HG03039 (cell line): Measurements from ENCODE around the gene CCNJ.

Experiments used
- ATAC-seq: cut with Tn5 transposase; IDR thresholded peaks from one replicate; pipeline ENCODE4 v1.9.1; 2021; ENCODE audit warnings: mild to moderate bottlenecking, moderate library complexity; ENCODE audit not compliant: unreplicated experiment

The CCNJ gene

DNA sequence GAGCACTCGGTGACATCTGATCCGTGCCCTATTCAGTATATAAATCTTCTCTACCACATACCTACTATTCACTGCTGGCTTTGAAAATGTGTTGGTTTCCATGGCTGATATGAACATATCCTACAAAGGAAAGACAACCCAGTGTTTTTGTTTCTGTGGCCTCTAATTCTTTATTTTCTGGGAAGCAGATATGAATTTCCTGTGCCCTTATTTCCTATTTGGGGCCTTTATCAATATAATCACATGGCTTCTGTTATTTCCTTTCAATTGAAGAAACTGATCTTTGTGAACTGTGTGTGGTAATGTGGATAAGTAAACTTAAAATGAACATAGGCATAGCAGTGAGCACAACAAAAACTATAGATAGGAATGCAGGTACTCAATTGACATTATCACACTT, 10.6 kb downstream of the CCNJ start:
- no peak for ATAC-seq

GRCh38 chr10:96056787-96057186, 13.4 kb downstream of the CCNJ start:
- ATAC-seq: no peak

GRCh38 chr10:96061232-96061631, 17.8 kb downstream of the CCNJ start:
- no peak for ATAC-seq

DNA sequence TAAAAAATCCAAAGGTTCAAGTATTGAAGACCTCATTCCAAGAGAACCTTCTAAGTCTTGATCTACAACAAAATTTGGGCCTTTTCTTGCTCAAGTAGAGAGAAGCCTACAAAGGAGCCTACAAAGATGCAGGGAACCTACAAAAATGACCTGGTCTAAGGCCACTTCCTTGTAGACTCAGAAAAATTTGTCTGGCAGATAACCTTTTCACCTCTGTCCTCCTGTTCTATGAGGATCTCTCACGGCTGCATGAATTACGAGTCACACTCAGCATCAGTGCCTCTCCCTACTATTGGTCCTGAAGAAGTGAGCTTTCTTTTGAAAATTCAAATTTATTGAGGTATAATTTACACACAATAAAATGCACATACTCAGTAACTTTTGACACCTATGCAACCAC, 29.3 kb downstream of the CCNJ start:
- ATAC-seq: no peak

- no peak for ATAC-seq
These were observed 30.3 kb downstream of the CCNJ start for GRCh38 chr10:96073722-96074121.

DNA sequence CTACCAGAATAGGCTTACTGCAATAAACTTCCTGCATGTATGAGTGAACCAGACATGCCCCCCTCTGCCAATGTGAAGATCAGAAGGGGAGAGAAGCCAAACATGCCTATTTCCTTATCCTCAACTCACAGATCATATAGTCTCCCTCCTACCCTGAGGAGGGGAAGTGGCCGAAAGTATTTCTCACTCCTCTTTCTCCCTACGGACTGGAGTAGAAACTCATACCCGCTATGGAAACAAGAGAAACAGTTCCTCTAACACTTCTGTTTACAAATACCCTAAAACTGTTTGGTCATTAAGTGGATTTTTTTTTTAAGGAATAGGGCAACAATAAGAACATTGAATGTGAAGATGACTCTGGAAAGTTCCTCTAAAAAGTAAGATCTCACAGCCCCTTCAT, 31.4 kb downstream of the CCNJ start:
- ATAC-seq: no peak

DNA sequence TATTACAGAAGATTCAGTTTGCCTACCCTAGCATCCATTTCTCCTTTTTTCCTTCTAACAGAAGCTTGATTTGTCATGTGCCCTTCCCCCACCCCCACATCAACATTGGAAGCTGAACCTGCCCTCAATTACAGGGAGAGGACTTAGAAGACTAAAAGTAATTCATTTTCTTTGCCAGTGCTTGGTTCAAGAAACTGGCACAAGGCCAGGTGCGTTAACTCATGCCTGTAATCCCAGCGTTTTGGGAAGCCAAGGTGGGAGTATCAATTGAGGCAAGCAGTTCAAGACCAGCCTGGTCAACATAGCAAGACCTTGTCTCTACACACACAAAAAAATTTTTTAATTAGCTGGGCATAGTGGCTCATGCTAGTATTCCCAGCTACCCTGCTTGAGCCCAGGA, 32.6 kb downstream of the CCNJ start:
- no peak for ATAC-seq

- ATAC-seq: no peak
These were observed 33.8 kb downstream of the CCNJ start for GRCh38 chr10:96077156-96077555.

DNA sequence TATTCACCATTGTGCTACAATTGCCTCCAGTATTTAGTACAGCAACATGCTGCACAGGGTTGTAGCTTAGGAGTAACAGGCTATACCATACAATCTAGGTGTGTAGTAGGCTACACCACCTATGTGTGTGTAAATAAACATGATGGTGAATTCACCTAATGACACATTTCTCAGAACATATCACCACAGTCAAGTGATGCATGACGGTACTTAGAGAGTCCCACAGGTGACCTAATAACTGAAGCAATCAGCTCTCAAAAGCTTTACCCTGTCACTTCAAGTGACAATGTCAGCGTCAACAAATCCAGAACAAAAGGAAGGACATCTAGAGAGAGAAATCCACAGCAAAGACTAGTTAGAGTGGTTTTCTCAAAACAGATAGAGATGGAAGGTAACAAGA, 38.8 kb downstream of the CCNJ start:
- no peak for ATAC-seq

- no peak for ATAC-seq
These were observed 39.4 kb downstream of the CCNJ start for GRCh38 chr10:96082748-96083147.

GRCh38 chr10:96089116-96089515, 45.7 kb downstream of the CCNJ start:
- no peak for ATAC-seq

DNA sequence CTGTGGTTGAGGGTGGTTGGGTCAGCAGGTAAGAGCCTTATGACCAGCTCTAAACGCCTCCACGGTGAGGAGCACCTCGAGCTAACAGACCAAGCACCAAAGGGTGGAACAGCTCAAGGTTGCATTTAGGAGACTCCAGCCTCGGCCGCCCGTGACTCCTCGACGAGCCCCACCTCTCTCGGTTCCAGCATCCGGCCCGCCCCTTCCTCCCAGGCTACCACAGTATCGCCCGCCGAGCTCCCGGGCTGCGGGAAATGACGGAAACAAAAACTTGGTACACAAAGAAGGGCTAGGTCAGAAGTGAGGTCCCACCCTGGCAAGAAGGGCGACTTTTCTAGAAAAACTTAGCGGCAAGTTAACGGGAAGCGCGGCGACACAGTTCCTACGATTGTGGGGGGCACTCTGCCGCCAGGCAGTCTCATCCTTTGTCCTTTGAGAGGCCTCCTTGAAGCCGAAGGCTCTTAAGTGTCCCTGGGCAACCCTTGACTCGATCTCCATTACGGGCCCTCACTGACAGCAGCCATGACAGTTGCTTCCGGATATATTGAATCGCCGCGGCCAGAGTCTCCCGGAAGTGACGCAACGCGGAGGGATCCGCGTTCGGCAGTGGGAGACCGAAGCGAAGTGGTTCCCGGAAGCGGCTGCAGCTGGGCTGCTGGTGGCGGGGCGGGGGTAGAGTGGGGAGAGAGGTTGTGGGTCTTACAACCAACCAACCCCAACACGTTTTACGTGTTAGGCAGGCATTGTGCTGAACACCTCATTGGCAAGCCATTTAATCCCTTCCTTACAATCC, 46.5 kb downstream of the CCNJ start:
- peak; percentile 75 for ATAC-seq

DNA sequence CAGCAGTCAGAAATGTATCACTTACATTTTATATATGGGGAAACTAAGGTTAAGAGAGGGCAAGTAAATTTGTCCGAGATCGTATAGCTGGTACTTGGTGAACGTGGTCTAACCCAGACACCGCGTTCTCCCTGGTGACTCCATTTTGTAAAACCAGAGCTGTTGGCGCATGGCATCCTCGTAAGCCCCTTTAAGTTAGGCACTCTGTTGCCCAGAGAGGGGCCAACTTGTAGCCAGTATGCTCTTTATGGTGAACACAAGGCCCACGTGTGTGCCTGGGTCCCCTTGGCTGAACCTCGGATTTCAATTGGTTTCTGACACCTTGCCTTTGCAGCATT, 47.0 kb downstream of the CCNJ start:
- no peak for ATAC-seq

DNA sequence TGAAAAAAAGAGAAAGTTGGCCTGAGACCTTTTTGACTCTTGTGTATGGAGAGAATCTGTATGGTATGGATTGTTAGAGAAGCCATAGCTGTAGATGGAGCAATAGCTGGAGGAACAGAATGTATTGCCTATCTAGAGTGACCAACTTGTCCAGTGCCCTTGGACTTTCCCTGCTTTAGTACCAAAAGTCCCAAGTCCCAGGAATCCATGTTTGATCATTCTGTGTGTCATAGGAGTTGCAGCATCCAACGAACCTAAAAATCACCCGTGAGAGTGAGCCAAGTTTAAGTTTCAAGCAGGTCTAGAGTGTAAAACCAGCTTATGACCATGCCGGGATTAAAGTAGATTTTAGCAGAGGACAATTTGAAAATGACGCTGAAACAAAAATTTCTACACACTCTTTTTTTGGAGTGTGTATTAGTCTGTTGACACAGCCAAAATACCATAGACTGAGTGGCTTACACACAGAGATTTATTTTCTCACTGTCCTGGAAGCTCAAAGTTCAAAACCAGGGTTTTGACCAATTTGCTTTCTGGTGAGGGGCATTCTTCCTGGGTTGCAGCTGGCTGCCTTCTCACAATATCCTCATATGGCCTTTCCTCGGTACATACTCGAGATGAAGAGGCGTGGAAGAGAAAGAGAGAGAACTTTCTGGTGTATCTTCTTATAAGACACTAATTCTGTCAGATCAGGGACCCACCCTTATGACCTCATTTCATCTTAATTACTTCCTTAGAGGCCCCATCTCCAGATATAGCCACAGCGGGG, 49.8 kb downstream of the CCNJ start:
- no peak for ATAC-seq

GRCh38 chr10:96093948-96094347, 50.6 kb downstream of the CCNJ start:
- no peak for ATAC-seq

DNA sequence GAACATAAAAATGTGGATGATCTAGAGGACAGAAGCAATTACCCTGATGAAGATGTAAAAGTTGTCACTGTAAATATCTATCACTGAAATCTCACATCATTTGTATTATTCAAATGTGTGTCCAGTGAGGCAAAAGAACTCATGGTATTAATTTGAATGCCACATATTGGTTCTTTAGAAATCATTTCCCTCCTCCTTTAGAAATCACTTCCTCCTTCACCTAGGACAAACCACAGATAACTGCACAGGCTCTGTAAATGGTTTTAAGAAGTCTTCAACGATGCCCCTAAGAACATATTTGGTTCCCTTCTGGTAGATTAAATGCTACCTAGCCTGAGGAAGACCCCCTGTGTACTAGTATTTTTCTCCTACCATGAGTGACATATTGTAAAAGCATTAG, 53.6 kb downstream of the CCNJ start:
- no peak for ATAC-seq

DNA sequence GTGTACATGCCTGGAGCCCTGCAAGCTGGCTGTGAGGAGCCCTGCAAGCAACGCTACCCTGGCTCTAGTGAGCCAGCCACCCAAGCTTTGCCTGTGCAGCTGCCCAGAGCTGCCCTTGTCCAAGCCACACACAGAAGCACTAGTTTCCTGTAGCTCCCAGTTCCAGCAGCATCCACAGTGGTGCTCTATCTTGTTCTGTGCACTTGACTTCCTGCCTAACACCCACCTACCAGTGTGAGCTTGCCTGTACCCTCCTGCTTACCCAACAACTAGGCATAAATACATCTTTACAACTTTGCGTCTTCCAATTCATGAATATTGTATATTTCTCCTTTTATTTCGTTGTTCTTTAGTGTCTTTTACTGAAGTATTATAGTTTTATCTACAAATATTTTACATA, 54.5 kb downstream of the CCNJ start:
- no peak for ATAC-seq

DNA sequence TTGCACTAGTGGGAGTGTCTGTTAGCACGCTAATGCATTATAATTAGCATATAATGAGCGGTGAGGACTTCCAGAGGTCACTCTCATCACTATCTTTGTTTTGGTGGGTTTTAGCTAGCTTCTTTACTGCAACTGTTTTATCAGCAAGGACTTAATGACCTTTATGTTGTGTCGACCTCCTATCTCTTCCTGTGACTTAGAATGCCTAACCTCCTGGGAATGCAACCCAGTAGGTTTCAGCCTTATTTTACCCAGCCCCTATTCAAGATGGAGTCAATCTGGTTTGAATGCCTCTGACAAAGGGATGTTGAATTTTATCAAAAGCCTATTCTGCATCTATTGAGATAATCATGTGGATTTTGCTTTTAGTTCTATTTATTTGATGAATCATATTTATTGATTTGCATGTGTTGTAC, 64.2 kb downstream of the CCNJ start:
- ATAC-seq: no peak
